GM18873 (cell line): ENCODE results near the gene PSME2.
A peak's percentile ranks its signal among the peaks of the same experiment; 100 is the strongest.
"Not testable (repeated sequence)": the region's sequence is repeated elsewhere in the genome, so short reads cannot be mapped to it uniquely, and the experiment has no call there.

ENCODE experiments used
- ATAC-seq: cut with Tn5 transposase; IDR thresholded peaks from one replicate; pipeline ENCODE4 v1.9.1; 2021; ENCODE audit warnings: mild to moderate bottlenecking, moderate library complexity, moderate number of reproducible peaks; ENCODE audit not compliant: unreplicated experiment, low FRiP score

PSME2 gene

DNA sequence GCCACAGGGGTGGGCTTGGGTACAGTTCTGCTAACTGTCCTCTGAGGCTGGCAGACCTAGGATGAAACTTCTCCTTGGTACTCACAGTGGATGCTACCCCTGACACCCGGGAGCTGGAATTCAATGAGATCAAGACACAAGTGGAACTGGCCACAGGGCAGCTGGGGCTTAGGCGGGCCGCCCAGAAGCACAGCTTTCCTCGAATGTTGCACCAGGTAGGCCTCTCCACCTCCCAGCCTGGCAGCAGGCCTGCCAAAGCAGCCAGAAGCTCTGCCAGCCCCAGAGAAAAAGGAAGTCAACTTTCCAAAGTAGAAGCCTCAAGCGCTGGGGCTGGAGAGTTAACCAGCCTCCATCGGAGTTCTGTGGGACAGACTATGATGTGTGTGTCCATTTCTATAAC lies 29.2 kb downstream of the PSME2 start:
- ATAC-seq: no peak

- ATAC-seq: no peak
Observed at GRCh38 chr14:24116128-24116814, 30.1 kb downstream of the PSME2 start.

- ATAC-seq: no peak
Observed at GRCh38 chr14:24115422-24116127, 30.8 kb downstream of the PSME2 start.

DNA sequence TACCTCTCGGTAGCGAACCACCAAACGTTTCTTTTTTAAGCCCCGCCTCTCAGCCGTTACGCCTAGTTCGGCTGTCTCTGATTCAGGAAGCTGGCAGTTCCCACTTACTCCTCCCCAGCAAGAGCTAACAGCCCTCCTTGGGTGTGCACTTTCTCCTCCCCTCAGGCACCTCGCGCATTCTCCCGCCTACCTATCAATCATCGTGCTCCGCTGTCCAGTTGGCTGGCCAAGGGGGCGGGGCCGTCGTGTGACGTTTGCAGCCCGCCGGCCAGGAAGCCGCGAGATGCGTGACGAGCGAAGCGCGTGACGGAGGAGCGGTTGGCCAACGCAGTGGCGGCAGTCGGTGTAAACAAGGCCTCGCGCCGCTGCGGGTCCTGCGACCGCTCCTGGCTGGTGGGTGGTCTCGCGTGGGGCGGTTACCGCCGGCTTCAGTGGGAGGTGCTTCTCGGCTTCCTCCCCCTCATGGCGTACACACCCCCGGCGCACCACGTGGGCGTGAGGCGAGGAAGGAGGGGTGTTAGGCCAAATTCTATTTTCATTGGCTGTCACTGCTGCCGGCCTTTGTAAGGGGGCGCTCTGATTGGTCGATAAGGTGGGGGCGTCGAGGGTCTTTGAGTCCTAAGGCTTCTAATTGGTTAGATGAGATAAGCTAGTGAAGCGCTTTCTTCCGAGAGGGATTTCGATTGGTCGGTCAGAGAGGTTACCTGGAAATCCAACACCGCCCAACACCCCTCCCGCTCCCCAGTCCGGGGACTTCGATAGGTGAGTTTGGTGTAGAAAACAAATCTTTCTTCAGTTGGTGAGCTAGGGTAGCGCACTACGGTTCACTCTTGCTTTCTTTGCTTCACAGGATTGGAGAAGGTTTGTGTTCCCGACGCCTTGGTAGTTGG lies 31.6 kb downstream of the PSME2 start, which contains the start of the genes DCAF11 and NRL:
TSS of gene DCAF11 (plus strand) at position 246 of the 890 bp plus-strand sequence. CDS start 818 bp downstream, outside the sequence.
TSS of gene NRL (minus strand) at position 418 of the 890 bp plus-strand sequence. CDS start 32,101 bp downstream, outside the sequence.
- ATAC-seq: peak; percentile 85

DNA sequence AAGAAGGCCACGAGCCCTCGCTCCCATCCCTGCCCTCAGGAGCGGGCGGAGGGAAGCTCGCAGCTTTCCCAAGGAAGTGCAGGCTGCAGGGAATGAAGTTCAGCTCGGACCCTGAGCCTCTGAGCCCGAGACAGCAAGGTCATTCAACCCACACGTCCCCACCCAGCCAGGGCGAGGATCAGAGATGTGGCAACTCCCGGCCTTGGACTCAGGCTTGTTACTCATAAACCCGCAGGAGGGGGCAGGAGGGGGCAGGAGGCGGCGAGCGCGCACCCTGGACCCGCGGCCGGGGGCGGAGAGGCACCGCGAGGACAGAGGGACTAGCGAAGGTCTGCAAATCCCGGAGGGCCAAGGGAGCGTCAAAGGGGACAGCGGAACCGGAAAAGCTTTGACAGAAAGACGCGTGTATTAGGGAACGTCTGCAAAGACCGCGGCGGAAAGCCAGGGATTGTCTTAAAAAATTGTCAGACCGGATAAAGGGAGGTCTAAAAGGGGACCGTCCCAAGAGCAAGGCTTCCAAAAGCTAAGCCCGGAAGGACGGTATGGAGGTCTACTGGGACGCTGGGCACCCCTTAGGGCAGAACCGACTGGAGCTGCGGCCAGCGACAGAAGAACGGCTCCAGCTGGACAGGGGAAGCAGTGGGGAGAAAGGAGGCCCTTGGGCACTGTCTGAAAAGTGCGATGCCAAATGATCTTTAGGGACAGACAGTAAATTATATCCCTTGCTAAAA lies 32.4 kb downstream of the PSME2 start:
- peak; percentile 0 for ATAC-seq

DNA sequence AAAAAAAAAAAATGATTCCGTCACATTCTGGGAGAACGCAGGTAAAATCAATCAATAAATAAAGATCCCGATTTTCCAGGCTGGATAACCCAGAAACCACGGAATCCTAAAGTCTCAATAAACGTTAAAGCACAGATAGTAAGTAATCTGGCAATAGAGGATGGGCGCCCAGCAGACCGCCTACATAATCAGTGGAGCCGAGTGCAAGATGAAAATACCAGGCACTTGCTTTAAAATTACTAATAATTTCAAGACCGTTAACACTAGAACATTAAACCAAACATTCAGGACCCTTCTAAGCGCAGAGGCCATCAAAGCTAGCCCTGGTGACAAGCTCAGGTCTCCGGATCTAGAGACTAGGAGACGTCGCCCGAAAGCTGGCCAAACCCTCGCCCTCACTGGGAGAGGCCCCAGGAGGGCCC lies 33.0 kb downstream of the PSME2 start:
- no peak for ATAC-seq

DNA sequence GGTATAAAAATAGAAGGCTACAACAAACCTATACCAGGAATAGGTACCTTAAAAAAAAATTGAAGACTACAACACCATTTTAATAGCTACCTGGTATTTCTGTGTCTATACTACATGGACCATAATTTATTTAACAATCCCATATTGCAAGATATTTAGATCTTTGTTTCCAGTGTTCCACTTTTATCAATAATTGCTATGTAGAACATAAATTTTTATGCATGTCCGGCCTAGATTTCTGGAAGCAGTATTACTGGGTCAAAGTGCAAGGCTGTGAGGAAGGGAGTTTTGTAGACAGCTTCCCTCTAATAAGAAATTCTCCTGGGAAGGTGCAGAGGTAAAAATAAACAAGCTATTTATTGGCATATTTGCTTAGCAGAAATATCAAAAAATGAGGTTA lies 35.9 kb downstream of the PSME2 start:
- ATAC-seq: no peak

DNA sequence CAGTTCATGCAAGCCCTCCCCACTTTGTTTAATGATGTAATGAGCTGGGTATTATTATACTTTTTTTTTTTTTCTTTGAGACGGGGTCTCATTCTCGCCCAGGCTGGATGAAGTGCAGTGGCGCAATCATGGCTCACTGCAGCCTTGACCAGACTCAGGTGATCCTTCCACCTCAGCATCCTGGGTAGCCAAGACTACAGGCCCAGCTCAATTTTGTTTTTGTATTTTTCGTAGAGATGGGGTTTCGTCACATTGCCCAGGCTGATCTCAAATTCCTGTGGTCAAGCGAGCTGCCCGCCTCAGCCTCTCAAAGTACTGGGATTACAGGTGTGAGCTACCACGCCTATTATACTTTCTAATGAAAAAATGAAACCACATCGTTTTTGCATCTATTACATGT lies 36.4 kb downstream of the PSME2 start:
- ATAC-seq: no peak

DNA sequence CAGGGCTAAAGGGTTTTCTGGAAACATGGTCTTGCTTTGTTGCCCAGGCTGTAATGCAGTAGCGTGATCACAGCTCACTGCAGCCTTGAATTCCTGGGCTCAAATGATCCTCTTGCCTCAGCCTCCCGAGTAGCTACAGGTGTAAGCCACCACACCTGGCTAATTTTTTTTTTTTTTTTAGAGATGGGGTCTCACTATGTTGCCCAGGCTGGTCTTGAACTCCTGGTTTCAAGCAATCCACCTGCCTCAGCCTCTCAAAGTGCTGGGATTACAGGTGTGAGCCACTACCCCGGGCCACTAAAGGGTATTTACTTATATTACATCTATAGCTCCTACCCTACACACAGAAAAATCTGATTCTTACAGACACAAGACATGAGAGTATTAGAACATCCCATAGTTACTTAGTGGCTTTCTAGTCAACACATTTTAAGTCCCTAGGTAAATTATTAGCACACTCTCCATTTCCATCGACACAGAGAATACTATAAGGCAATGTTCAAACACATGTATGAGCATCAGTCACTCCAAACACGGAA lies 38.0 kb downstream of the PSME2 start:
- ATAC-seq: no peak

DNA sequence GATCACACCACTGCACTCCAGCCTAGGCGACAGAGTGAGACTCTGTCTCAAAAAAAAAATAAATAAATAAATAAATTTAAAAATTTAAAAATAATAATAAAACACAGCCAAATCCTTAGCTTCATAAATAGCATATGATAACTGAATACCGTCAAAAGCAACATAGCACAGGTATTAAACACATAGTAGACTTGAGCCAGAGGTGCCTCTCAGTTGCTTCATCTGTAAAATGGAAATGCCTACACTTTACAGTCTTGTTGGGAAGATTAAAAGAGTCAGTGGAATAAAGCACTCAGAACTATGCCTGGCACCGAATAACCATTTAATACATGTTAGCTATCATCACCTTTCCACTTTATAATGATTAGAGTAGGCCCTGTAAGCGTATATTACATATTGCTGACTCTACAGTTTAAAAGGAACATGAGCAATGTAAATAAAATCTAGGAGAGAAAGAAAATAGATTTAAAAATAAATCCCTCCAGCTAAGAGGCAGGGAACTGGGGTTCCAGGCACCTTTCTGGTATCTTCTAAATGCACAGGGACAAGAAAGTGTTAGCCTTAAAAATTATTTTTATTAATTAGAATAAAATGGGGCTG lies 39.6 kb downstream of the PSME2 start:
- no peak for ATAC-seq

DNA sequence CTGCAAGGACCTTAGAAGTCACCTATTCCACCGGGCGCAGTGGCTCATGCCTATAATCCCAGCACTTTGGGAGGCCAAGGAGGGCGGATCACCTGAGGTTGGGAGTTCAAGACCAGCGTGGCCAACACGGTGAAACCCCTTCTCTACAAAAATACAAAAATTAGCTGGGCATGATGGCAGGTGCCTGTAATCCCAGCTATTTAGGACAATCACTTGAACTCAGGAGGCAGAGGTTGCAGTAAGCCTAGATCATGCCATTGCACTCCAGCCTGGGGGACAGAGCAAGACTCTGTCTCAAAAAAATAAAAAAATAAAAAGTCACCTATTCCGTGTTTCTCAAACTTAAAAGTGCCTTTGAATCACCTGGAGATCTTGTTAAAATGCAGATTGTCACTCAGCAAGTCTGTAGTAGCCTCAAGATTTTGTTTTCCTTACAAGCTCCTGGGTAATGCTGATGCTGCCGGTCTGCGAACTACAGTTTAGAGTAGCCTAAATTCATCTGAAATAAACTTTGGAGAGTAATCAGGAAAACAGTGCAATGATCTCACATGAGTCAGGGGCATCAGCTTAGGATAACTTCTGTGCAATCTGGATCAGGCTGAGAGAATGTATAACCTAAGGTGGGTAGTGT lies 40.7 kb downstream of the PSME2 start:
- not testable (repeated sequence) for ATAC-seq

GRCh38 chr14:24103451-24103850 lies 43.0 kb downstream of the PSME2 start:
- no peak for ATAC-seq

- no peak for ATAC-seq
Observed at GRCh38 chr14:24102357-24103048, 43.9 kb downstream of the PSME2 start.

DNA sequence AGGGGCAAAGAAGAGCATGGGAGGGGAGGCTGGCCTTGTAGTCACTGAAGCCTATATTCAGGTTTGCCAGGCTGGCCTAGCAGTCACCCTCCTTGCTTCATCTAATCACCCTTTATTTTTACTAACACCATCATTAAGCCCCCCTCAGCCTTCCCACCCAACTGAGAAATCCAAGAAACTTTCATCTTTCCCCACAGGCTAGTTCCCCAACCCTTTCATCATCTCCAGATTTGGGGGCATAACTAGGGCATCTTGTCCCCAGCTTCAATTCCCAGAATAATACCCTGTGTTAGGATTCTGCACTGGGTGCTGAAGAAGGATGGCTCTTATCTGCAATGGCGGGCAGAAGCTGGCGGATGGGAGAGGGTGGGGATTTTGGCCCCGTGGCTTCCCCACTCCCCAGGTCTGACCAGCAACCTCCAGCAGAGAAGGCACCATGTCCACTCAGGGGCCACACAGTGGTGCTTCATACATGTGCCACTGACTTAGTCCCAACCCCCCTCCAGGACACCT lies 45.4 kb downstream of the PSME2 start:
- no peak for ATAC-seq

- ATAC-seq: no peak
Observed at GRCh38 chr14:24100197-24100981, 46.0 kb downstream of the PSME2 start.

GRCh38 chr14:24098927-24099813 lies 47.2 kb downstream of the PSME2 start:
- no peak for ATAC-seq
